Endometrium (tissue), 2 donors: ENCODE measurements around the gene SNTB2.

ENCODE experiments used
- FAIRE-seq: peaks from 2 replicates; lab custom pipeline; 2012; peaks lifted over from hg19 to GRCh38; lab: Jason Lieb, UNC
- donor health status: control.
- donor health status: control.

SNTB2 gene

DNA sequence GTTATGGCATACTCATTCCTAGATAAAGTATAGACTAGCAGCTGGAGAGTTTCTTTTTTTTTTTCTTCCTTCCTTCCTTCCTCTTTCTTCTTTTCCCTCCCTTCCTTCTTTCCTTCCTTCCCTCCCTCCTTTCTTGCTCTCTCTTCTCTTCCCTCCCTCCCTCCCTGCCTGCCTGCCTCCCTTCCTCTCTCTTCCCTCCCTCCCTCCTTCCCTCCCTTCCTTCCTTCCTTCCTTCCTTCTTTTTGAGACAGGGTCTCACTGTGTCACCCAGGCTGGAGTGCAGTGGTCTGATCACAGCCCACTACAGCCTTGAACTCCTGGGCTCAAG lies 7.0 kb upstream of the SNTB2 start:
- FAIRE-seq, result no peak

DNA sequence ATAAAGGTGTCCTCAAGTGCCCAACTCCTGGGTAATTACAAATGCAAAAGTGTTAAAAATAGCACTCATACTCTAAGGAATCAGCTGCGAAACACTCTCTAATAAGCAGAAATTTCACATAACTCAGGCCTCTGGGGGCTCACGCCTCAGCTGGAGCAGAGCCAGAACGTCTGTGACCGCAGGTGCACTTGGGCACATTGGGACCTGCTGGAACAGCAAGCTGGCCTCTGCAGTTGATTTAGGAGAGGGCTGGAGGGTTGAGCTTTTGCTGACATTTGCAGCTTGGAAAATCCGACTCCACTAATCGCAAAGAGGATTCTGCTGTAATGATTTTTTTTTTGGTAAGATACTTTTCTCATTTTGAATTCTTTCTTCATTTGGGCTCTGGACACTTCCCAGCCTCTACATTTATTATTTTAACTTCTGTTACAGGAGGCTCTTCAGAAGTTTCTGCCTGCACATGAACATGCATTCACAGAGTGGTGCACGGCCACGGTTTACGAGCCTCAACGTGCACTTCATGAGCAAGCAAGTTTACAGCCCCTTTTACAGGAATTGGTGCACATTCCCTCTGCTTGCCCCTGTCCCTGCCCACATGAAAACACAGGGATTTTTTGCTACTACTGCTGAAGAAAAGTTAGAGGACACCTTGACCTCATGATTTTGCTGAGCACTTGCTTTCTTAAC lies 4.1 kb upstream of the SNTB2 start:
- no peak for FAIRE-seq

DNA sequence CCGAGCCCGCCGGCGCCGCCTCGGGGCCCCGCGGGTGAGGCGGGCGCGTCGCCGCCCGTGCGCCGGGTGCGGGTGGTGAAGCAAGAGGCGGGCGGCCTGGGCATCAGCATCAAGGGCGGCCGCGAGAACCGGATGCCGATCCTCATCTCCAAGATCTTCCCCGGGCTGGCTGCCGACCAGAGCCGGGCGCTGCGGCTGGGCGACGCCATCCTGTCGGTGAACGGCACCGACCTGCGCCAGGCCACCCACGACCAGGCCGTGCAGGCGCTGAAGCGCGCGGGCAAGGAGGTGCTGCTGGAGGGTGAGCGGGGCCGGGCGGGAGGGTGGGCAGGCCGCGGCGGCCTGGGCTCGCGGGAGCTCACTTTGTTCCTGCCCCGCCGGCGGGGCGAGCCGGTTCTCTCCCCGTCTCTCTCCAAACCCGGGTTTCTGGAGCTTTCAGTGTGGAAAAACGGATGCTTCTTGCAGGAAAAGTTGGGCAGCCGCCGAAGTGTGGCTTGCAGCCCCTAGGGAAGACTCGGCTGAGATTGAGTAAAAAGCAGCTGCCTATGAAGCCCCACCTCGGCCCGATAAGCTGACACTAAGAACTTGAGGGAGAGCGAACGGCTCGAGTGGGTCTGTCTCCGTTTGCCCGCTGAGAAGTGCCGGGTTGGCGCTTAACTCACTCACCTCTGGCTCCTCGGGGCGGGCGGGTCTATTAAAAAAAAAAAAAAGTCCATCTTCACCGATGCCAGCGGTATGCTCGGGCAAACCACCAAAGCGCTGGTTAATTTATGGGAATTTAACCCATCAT lies 677 bp downstream of the SNTB2 start:
- FAIRE-seq, result no peak

DNA sequence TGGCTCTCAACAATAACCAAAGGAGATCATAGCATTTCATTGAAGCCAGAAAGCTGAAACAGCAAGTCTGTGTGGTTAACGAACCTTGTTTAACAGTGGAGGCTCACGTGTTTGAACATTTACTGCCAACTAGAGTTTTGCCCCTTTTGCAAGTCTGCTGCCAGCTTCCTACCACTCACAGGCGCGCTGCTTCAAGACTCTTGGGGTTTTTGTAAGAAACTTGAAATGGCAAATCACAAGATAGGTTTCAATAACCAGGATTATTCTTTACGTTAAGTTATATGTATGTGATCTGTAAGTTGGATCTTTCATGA lies 1.2 kb downstream of the SNTB2 start:
- FAIRE-seq, result no peak

DNA sequence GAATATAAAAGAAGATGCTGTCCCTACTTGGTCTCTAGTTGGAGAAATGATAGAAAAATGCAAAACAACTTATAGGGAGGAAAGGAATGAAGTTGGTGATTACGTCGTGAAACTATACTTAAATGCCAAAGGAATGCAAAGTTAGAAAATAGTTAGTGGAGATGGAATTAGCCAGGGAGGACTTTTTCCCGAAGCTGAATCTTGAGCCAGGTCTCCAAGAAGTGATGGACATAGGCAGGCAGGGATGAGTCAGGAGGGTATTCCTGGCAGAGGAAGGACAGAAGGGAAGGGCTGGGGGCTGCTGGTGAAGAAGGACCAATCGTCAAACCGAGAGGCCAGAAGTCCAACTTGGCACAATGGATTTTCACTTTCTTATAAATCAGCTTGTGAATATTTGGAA lies 1.8 kb downstream of the SNTB2 start:
- FAIRE-seq, result no peak

DNA sequence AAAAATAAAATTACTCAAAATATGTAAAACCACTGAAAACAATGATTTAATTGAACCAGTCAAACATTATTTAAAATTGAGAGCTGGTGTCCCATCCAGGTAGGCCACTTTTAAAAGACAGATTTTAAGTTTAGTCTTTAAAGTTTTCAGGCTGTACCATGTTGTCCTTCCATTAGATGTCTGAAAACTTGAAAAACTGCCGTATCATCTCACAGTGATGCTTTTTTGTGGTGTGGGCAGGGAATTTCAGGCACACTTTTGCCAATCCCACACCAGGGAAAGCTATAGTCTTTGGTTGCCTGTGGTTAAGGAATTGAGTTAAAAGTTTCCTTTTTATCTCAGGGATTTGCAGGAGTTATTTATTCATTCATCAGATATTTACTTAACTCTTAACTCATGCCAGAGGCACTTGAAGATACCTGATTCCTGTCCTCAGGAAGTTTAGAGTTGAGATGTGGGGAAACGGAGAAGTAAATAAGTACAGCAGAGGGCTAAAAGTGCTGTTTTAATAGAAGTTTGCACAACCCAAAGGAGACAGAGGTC lies 3.2 kb downstream of the SNTB2 start:
- no peak for FAIRE-seq

DNA sequence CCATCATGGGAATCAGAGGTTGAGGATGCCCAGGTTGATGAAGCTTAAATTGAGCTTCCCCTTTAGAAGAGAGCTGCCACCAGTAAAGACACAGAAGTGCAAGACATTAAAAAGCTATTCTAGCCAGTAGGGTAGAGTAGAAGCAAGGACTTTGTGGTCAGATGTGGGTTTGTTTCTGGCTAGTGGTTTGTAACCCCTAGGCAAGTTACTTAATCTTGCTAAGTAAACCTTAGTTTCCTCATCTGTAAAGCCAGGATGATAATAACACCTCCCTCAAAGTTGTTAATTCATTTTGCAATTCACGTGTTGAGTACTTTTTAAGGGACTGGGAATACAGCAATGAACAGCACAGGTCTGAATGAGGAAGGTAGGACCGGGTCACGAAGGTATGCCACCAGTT lies 3.6 kb downstream of the SNTB2 start:
- no peak for FAIRE-seq

DNA sequence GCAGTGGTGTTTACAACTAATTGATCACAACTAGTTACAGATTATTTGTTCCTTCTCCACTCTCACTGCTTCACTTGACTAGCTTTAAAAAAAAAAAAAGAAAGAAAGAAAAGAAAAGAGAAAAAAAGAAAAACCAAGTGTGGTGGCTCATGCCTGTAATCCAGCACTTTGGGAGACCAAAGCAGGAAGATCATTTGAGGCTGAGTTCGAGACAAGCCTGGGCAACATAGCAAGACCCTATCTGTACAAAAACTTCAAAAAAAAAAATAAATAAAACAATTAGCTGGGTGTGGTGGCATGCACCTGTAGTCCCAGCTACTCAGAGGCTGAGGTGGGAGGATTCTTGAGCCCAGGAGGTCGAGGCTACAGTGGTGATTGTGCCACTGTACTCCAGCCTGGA lies 4.2 kb downstream of the SNTB2 start:
- no peak for FAIRE-seq

DNA sequence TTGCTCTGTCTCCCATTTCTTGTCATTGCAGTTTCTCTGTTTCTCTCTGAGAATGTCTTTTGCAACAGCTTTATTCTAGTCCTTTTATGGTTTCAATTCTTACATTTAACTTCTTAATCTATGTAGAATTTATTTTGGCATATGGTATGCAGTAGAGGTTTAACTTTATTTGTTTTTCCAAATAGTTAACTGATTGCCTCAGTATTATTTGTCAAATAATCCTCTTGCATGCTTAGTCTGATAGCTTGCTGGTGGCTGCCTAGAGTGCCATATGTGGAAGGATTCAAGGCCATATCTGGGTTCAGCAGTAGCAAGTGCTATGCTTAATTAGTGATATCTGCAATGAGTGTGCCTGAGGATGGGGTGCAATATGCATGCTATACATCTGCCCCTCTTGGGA lies 6.9 kb downstream of the SNTB2 start:
- no peak for FAIRE-seq

DNA sequence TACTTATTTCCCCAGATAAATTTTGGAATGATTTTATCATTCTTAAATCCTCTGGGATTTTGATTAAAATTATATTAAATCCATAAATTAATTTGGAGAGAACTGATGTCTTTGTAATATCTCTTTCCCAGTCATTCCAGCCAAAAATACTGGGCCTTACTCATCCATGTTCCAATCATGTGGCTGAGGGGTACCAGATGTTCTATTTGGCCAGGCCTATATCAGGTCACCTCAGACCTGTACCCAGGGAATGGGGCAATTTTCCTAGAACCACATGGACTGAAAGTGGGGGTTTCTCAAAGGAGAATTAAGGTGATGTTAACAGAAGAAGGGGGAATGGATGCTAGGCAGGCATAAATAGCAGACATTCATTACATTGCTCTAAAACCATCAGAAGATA lies 7.5 kb downstream of the SNTB2 start:
- FAIRE-seq, result no peak

DNA sequence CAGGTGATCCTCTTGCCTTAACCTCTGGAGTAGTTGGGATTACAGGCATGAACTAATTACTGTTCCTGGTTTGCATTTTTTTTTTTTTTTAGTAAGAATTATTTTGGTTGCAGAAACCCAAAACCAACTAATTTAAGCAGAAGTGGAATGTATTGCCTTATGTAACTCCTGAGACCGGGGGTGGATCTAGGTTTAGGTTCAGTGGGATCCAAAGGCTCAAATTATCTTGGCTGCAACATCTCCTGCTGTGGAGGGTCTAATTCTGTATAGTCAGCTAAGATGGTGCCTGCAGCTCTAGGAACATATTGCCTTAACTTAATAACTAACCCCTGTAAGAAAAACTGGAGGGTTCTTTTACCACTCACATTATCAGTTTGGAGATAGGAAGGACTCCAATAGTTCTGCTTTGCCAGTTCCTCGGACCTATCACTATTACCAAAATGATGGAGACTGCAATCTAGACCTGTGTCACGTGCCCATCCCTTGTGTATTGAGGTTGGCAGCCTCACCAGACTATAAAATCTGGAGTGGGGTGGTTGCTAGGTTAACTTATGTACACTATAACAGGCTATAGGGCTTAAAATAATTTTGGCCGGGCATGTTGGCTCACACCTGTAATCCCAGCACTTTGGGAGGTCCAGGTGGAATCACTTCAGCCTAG lies 8.5 kb downstream of the SNTB2 start:
- no peak for FAIRE-seq

DNA sequence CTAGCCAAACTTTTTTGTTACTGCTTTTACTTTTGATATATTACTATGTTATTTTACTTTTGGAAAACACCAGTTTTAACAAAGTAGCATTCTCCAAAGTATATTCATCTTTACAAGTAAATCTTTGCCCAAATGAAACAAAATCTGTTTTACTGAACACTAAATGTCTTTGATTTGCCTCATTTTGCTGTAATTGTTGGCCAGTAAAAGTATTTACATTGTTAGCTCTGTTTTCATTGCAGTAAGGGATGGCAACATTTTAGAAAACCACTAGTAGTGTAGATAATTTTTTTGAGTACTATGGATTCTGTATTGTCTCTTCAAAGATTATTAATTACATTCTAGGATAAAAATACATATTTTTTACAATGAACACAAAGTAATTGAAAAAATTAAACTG lies 10.6 kb downstream of the SNTB2 start:
- no peak for FAIRE-seq

DNA sequence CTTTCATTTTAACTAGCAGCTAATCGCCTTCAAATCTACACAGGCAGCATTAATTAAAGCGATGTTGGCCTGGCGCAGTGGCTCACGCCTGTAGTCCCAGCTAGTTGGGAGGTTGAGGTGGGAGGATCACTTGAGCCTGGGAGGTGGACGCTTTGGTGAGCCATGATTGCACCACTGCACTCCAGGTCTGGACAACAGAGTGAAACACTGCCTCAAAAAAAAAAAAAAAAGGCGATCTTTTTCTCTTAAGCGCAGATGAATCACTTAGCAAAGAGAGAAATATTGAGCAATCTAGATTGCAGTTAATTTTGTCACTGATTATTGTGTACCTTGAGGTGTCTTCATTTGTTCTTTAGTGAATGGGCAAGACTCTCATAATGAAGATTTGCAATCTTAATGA lies 12.4 kb downstream of the SNTB2 start:
- peak; percentile 41 for FAIRE-seq

DNA sequence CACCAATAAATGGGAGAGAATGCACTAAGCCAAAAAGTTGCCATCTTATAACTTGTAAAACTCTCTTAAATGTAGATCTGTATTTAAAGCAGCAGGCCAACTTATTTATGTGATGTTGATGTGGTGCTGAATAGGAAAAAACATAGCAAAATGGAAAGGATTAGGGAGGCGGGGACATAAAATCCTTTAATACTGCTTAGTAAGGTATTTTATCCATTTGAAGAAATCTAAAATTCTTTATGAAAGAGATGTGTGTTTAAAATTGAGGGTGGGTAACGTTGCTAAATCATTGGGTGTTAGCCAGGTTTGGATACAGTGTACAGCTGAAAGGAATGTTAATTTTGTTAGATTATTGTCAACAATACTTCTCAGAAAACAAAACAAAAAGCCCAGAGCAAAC lies 14.3 kb downstream of the SNTB2 start:
- no peak for FAIRE-seq

DNA sequence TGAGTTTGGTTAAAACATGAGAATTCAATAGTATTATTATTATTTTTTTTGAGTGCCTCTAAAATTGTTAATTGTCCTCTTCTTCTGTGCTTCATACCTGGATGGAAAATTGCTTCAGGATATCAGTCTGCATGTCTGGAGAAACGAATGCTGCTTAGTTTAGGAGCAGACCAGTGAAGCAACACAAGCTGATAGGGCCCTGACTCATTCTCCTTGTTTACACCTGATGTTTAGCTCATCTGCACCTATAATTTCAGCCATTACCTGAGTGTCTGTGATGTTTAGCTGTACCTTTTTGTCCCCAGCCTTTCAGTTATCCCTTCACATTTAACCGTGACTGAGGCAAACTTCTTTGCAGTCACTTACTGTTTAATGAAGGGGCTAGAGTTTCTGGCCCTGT lies 14.8 kb downstream of the SNTB2 start:
- no peak for FAIRE-seq

DNA sequence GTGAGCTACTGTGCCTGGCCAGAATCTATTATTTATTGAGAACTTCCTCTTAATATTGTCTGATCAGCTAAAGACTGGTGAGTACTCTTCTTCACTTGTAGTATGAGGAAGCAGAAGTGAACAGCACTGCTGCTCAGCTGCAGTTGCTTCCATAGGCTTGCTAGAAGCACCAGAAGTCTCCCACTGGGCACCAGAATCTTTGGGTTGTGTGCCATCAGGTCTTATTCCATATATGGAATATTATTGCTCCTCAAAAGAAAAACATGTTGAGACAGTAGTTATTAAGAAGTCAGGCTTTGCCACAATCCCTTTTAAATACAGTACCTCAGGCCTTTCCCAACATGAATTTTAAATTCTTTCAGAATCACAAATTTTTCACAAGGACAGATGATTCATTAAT lies 17.2 kb downstream of the SNTB2 start:
- no peak for FAIRE-seq

DNA sequence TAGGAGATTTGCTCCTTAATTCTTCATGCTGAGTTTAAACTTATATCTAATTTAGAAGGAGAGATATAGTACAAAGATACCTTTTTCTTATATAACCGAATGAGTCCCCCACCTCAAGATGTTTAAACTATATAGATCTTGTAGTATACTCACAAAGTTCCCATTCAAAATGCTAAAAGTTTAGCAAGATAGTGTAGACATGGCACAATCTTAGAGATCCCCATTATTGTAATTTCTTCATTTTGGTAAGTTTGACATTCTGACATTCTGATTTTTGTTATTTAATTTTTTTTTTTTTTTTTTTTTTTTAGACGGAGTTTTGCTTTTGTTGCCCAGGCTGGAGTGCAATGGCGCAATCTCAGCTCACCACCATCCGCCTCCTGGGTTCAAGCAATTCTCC lies 22.8 kb downstream of the SNTB2 start:
- FAIRE-seq, result no peak

DNA sequence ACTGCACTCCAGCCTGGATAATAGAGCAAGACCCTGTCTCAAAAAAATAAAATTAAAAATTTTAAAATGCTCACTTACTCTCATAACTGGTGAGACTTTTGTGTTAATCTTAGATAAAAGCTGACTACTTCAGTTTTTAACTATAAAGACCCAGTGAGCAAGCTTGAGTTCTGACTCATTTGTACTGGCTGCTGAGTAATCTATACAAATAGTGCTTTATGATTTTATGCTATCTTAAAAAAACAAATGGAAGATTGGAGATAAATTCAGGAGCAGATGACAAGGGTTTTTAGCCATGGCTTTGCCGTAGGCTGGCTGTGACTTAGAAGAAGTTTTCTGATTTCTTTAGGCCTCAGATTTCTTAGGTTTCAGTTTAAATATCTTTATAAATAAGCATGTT lies 30.5 kb downstream of the SNTB2 start:
- no peak for FAIRE-seq

DNA sequence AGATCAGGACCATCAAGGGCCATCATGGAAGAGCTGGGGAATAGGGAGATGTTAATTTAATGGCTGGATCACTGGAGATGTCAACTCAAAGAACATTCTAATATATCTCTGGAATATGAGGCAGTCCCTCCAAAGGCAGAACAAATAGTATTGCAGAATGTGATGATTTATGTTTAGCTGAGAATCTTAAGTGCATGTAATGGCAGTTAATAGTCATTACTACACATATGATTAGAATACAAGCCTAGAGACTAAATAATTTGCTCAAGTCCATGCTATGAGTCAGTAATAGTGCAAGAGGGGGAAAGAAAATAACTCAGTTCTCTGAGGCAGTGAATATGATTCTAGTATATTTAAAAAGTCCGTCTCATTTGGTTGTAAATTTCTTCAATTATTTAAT lies 32.3 kb downstream of the SNTB2 start:
- FAIRE-seq, result no peak

DNA sequence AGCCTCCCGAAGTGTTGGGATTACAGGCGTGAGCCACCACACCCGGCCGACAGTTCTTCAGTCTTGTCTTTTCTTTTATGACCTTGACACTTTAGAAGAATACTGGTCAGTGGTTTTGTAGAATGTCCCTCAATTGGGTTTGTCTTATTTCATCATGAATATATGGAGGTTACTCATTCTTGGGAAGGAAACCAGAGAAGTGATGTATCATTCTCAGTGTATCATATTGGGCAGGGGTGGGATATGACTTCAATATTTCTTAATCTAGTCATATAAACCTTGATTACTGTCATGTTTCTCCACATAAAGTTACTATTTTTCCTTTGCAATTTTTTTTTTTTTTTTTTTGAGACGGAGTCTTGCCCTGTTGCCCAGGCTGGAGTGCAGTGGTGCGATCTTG lies 36.9 kb downstream of the SNTB2 start:
- FAIRE-seq, result no peak

DNA sequence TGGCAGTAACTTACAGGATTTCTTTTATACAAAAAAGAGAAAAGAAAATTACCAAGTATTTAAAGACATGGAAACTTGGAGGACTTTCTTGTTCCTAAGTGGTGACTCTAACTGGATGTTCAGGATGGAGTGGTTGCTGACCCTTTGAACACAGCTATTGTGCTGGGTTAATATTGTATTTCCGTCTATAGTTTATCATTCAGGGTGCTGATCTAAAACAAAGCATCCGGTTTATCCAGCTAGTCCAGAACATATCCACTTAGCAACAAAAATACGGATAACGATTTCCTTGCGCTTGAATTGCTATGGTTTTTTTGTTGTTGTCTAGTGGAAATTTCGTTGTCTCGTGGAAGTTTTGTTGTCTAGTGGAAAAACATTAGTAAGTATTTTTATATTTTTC lies 38.2 kb downstream of the SNTB2 start:
- FAIRE-seq, result peak; percentile 18

DNA sequence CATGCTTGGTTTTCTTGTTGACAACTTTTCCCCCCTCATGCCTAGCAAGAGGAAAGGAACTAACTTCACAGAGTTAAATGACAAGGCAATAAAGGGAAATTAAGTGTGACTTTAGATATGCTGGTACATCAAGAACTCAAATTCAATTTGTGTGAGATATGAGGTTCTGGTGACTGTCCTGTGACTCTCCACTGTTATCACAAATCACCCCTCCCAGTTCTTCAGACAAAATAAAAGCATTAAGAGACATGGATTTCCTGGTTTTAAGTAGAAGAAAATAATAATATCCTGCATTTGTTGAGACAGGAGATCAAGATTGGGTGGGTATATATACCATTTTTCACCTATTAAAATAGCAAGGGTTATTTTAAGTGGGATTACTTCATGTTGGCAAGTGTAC lies 46.2 kb downstream of the SNTB2 start:
- no peak for FAIRE-seq

DNA sequence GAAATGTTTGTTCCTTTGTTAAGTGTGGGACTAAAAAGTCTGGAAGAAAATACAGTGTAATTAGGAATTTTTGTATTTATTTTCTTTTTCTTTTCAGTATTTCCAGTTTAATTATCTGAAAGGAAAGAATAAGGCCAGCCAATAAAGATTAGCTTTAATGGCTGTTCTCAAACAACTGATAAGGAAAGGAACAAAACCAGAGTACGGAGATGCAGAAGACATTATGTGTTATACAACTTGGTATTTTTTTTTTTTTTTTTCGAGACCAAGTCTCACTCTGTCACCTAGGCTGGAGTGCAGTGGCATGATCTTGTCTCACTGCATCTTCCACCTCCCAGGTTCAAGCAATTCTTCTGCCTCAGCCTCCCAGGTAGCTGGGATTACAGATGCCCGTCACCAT lies 47.5 kb downstream of the SNTB2 start:
- no peak for FAIRE-seq

DNA sequence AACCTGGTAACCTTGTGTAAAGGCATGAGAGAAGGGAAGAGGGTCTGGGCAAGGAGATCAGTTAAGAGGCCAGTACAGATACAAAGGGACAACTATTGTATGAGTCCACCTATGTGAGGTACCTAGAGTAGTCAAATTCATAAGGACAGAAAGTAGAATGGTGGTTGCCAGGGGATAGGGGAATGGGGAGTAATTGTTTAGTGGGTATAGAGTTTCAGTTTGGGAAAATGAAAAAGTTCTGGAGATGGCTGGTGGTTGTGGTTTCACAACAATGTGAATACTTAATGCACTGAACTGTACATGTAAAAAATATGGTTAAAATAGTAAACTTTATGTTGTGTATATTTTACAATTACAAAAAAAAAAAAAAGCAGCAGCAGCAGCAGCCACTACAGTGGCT lies 49.4 kb downstream of the SNTB2 start:
- FAIRE-seq, result no peak
